ENCODE results near the gene COBLL1. TPM values are rescaled to one million over a fixed set of nuclear protein-coding genes. Genes with fewer than 3 reads are reported as not detected.
"Not testable (repeated sequence)": the region's sequence is repeated elsewhere in the genome, so short reads cannot be mapped to it uniquely, and the experiment has no call there.

The COBLL1 gene
- 4.4 and 6.8 TPM in 2 replicates for total RNA-seq

- DNase-seq (ENCODE audit: low read depth, low spot score) = peak; percentile 39
These were observed at the start of gene COBLL1 for GRCh38 chr2:164841719-164842623. Gene COBLL1, minus strand, starts transcription at chr2:164841823. Its CDS starts 627 bp downstream, at chr2:164841196.

DNA sequence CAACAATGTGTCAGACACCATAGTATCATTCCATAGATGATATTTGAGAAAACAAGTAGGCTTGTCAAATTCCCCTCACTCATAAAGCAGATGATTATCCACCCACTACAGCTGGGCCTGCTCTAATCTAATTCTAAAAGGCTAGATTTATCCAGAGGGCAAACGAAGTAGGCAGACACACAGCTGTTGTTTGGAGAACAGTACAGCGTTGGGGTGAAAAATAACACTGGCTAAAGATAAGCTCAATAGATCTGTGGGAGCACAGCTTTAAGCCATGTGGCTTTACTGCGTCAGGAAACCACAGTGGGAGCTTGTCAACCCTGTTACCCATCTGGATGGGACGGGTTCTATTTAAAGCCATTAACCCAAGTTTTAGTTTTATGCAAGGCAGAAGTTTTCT, 48.9 kb upstream of the COBLL1 start:
- no peak for DNase-seq (ENCODE audit: low read depth, low spot score)

- no peak for DNase-seq (ENCODE audit: low read depth, low spot score)
These were observed 47.0 kb upstream of the COBLL1 start for GRCh38 chr2:164888592-164888991.

DNA sequence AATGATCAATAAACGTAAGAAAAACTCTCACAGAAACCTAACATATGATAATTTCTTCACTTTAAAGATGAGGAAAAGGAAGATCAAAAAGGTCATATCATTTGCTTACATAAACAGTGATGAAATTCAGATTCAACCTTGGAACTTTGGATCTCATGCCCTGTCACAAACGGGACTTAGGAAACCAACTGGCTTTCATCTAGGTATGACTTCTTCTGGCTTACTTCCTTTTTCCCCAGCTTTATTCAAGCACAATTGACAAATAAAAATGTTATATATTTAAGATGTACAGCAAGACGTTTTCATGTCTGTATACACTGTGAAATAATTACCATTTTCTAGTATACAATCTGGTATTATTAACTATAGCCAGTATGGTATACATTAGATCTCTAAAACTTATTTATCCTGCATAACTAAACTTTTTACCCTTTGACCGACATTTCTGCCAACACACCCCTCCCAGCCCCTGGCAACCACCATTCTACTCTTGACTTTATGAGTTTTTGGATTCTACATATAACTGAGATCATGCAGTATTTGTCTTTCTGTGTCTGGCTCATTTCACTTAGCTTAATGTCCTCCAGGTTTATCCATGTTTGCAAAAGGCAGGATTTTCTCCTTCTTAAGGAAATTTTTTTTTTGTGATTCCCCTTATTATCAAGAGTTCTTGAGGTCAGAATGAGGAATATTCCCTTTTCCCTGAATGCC, 46.0 kb upstream of the COBLL1 start:
- no peak for DNase-seq (ENCODE audit: low read depth, low spot score)

DNA sequence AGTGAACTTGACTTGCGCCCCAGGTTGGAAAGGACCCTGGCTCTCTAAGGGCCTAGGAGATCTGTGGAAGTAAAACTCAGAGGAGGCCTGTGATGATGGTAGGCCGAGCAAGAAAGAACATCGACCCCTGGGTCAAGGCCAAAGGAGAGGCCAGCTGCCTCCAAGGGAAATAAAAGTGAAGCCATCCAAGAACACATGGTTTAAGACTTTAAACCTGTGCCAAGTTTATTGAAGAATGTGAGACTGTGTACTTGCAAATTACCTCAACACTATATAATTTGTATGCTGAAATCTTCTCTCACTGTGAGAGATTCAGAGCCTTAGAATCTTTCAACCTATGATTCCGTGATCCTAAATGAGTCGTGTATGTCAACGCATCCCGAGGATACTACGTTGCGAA, 40.7 kb upstream of the COBLL1 start:
- DNase-seq (ENCODE audit: low read depth, low spot score) = no peak

DNA sequence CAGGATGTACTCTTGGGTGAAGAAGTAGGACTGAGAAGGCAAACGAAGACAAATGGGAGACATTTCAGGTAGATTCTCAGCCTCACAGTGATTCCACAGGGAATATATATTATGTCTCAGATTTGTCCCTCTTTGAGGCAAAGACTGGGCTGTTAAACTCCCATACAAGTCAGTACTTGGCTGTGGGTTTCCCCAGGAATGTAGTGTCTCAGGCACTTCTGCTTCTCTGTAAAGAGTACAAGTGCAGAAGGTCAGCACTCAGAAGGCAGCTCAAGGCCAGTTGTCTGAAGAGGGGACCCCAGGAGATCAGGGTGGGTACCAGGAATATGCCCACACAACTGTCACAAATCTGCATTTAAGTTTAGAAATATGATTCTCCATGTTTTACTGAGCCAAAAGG, 39.9 kb upstream of the COBLL1 start:
- no peak for DNase-seq (ENCODE audit: low read depth, low spot score)

GRCh38 chr2:164879901-164880535, 38.4 kb upstream of the COBLL1 start:
- no peak for DNase-seq (ENCODE audit: low read depth, low spot score)

GRCh38 chr2:164877927-164878326, 36.3 kb upstream of the COBLL1 start:
- no peak for DNase-seq (ENCODE audit: low read depth, low spot score)

DNA sequence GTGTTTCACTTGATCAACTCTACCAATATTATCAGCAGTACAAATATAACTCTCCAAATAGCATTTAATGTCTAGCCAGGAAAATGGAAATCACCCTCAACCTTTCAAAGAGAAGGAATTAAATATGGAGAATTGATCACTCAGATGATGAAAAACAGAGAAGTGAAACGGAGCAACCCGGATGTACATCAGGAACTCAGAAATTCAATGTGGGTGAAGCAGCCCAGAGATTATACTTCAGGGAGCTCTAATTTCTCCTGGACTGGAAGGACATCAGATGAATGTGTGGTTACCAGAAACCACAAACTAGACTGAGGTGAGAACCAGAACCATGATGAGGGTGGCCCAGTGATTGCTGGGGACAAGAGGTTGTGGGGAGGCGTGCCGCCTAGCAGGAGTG, 35.5 kb upstream of the COBLL1 start:
- no peak for DNase-seq (ENCODE audit: low read depth, low spot score)

- no peak for DNase-seq (ENCODE audit: low read depth, low spot score)
These were observed 33.9 kb upstream of the COBLL1 start for GRCh38 chr2:164875334-164876205.

- no peak for DNase-seq (ENCODE audit: low read depth, low spot score)
These were observed 31.7 kb upstream of the COBLL1 start for GRCh38 chr2:164873210-164873908.

- DNase-seq (ENCODE audit: low read depth, low spot score) = no peak
These were observed 29.8 kb upstream of the COBLL1 start for GRCh38 chr2:164871404-164871803.

DNA sequence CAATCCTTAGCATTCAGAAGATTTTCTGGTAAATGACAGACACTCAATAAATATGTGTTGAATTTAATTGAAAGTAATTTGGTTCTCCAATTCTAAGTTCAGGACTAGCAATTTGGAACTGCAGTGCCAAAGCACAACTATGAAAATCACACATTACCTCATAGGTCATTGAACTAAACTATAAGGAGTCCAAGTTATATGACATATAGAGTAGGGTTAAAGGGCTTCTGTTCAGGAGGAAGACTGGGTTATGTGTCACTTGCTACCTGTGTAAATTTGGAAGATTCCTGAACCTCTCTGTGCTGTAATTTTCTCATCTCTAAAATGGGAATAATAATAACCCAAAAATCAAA, 27.8 kb upstream of the COBLL1 start:
- no peak for DNase-seq (ENCODE audit: low read depth, low spot score)

DNA sequence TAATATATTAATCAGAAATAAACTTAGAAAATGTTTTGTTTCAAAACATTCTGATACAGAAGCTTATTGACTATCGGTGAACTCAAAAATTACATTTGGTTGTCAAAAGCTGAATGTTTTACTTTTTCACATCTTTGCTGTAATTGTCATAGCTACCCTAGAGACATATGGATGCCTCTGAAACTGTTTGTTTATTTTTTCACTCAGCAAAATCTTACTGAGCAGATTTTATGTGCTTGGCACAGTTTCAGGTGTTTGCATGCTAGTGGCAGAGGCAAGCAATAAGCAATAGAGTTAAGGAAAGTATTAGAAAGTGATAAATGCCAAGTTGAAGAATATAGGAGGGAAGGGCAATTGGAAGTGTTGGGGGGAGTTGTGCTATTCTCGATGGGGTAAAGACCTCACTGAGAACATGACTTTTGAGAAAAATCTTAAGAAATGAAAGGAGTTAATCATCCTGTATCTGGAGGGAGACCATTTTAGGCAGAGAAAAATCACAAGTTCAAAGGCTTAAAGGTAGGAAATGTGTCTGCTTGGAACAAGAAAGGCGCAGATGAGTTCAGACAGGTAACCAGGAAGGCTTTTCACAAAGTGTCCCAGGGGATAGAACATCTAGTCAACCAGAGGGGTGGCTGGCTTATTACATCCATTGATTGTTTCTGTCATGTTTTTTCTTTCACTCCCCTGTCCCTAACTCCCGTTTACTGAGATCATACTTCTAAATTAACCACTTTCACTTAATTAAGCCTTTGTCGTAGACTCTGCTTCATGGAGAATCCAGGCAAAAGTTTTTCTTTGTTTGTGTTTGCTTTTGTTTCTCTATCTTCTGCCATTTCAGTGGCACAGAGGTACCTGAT, 27.2 kb upstream of the COBLL1 start:
- DNase-seq (ENCODE audit: low read depth, low spot score) = no peak

DNA sequence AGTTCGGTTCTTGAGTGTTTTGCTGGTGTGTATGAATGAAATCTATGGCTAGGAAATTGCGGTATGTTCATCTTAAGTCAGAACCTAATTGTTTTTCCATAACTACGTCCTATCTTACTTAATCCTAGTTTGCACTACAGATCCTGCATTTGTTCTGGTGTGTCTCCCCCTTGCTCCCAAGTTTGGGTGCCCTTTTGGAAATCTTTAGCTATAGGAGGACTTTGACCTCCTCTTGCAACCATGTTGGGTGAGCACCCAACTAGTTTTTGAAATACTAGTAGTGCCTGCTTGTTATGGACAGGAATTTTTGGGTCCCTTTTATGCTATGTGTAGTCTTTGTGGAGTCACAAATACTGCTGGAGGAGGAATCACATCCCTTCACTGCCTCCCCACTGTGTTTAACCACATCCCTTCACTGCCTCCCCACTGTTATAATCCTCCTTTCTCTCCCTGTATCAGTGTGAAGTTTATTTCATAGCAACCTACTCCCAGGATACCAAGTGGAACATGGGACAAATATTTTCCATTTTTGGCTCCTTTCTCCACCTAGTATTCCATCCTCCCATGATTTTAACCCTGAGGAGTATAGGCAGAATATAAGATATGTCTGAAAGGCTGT, 26.3 kb upstream of the COBLL1 start:
- no peak for DNase-seq (ENCODE audit: low read depth, low spot score)

GRCh38 chr2:164866381-164866780, 24.8 kb upstream of the COBLL1 start:
- DNase-seq (ENCODE audit: low read depth, low spot score) = not testable (repeated sequence)

GRCh38 chr2:164860694-164861042, 19.0 kb upstream of the COBLL1 start:
- DNase-seq (ENCODE audit: low read depth, low spot score) = no peak

- DNase-seq (ENCODE audit: low read depth, low spot score) = not testable (repeated sequence)
These were observed 18.5 kb upstream of the COBLL1 start for GRCh38 chr2:164859906-164860693.
